Amniotic stem cell (primary cell): ENCODE results near the gene KCNJ4.

Experiments
- DNase-seq: peaks from one replicate; lab custom pipeline; 2025; lab: John Stamatoyannopoulos, UW

KCNJ4 gene

DNA sequence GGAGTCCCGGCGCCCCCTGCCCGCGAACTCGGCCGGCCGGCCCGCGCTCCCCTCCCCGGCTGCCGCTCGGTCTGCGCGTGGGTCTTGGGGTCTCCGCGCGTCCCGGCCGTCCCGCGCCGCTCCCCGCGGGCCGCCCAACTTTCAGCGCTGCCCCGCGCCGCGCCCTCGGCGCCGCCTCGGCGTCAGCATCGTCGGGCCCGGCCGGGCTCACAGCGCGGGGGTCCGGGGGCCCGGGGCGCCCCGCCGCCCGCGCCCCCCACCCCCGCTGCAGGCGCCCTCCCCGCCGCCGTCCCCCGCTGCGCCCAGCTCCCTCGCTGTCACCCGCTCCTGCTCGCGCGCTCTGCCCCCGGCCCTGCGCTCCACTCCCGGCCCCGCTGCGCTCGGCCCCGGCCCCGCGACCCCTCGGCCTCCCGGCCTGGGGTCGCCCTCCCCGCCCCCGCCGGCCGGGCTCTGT, at the start of gene KCNJ4:
Gene KCNJ4 (minus strand): TSS at position 124 of the 454 bp plus-strand sequence. CDS start 27,067 bp downstream, outside the sequence.
- no peak for DNase-seq

DNA sequence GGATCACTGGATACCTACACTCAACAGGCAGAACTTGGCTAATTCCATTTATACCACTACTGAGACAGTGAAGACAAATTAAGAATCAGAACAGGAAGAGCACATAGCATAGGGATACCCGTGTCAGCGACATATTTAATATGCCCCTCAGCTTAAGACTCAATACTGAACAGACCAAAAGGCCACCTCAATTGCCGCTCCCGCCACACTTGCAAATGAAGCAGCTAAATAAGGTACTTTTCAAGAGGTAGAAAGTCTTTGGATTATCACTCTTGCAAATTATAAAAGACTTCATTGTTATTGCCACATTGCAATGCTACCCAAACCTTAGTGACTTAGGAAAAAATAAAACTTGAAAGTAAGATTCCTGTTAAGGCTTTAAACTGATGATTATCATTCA, 48.0 kb upstream of the KCNJ4 start:
- no peak for DNase-seq

DNA sequence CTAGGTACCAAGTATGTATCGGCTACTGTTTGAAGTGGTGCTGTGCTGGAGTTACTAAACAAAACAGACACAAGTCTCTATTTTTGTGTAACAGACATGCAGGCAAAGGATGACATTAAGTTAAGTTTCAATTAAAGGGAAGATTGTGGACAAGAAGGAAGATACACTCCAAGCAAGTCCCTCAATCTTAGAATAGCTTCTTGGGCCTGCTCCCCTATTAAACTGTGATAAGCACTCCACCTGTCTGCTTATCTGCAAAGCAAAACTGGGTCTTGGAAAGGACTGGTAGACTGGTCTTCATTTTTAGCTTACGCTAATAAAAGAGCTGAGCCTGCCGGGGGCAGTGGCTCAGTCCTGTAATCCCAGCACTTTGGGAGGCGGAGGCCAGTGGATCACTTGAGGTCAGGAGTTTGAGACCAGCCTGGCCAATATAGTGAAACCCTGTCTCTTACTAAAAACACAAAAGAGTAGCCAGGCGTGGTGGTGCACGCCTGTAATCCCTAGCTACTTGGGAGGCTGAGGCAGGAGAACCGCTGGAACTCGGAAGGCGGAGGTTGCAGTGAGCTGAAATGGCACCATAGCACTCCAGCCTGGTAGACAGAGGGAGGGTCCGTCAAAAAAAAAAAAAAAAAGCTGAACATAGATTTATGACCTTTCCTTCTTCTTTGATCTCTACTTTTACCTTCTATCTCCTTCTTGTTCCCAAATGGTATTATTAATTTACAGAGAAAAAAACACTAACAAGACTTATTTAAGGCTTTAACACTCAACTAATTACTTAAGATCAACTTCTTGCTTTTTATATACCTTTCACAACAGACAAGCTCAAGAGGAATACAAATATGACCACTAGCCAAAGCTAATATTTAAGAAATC, 47.0 kb upstream of the KCNJ4 start:
- no peak for DNase-seq

DNA sequence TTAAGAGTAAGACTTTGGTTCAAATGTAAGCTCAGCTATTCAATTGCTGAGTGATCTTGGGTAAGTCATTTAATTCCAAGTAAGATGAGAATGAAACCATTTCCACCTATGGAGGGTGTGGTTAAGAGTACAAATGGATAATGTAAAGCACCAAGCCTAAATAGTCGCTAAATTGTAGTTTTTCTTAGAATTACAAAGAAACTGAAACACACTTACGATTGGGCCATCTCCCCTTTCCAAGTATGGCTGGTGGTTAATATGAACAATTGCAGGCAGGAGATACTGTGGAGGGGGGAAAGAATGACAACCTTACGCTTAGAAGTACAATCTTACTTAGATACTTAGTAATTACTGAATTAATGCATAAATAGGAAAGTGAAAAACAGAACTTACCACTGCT, 42.9 kb upstream of the KCNJ4 start:
- no peak for DNase-seq

GRCh38 chr22:38494939-38495338, 39.9 kb upstream of the KCNJ4 start:
- DNase-seq = no peak

DNA sequence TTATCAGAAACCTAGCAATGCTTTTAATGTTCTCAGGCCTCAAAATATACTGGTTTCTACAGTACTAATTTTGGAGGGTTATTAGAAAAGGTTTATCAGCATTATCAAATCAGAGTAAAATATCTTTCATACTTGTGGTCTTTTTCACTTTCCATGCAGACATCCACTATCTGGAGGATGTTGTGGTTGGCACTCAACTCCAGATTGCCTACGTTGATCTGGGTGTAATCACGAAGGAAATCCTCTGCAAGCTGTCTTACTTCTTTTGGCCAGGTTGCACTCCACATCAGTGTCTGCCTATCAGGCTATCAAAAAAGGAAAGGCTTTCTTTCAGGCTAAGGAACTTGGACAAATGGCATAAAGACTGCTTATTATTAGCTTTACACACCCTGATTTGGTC, 39.5 kb upstream of the KCNJ4 start:
- no peak for DNase-seq

- no peak for DNase-seq
Observed at GRCh38 chr22:38491707-38492348, 36.8 kb upstream of the KCNJ4 start.

- DNase-seq = no peak
Observed at GRCh38 chr22:38490915-38491314, 35.9 kb upstream of the KCNJ4 start.

- DNase-seq = no peak
Observed at GRCh38 chr22:38490475-38490874, 35.5 kb upstream of the KCNJ4 start.

DNA sequence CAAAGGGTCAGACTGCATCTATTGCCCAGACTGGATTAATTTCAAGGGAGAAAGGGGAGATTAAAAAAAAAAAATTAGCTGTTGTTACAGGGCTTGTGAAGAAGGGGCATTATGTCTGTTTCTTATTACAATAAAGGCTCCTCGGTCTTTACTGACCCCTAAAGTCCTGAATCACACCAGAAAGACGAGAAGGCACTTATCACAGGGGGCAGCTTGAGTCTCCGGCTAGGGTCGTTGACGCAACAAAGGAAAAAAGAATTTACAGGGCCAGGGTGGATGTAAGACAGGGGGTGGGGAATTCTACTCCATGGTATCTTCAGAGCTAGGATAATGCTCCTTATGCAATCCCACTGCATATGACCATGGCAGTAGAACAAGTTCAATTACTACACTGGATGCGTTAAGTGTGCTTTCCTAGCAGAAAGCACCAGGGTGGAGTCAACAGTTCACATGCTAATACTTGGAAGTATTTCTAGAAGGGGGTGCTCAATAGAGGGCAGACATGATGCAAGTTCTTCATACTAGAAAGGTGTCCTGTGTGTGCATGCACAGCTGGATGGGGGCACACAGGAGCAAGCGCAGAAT, 34.7 kb upstream of the KCNJ4 start:
- no peak for DNase-seq

GRCh38 chr22:38489142-38489541, 34.1 kb upstream of the KCNJ4 start:
- no peak for DNase-seq

DNA sequence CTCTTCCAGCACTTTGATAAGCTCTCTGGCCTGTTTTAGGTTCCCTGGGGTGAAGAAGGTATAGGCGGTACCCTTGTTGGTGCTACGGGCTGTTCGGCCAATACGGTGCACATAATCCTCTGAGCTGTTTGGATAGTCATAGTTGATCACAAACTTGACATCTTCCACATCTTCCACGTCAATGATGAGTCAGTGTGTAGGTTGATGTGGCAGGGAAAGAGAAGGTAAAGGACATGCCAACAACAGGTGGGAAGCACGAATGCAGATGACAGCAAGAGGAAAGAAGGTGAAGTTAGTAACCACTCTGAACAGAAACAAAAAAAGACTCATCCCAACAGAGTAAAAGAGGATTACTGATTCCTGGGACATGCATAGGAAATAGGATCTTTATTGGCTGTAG, 32.9 kb upstream of the KCNJ4 start:
- DNase-seq = no peak

DNA sequence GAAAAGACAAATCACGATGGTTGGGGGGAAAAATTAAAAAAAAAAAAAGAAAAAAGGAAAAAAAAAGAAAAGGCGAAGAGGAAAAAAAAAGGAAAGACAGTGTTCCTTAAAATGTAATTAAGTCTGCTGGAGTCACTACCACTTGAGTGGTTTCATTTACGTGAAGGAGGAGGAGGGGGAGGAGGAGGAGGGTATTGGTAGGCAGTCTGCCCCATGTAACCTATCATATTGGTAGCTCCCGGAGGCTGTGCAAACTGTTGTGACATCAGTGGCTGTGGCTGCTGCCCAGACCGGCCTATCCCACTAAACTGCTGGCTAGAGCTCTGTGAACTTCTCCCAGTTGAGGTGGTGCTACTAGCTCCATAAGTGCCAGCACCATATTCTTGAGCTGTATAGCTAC, 30.8 kb upstream of the KCNJ4 start:
- DNase-seq = no peak

DNA sequence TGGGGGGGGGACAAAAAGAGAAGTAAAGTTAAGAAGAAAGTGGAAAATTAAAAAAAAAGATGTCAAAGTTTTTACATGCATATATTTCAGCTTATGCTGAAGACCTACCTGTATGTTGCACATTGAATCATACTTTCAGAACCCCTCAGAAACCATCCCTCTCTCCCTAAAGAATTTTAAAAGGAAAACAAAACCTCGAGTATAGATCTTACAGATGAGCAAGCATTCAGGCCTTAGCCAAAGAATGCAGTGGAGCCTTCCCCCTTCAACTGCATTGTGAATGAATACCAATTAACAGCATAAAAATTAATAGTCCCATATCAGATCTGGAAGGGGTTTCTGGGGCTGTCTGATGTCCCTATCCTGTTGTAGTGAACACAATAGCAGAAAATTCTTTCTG, 29.2 kb upstream of the KCNJ4 start:
- DNase-seq = no peak

DNA sequence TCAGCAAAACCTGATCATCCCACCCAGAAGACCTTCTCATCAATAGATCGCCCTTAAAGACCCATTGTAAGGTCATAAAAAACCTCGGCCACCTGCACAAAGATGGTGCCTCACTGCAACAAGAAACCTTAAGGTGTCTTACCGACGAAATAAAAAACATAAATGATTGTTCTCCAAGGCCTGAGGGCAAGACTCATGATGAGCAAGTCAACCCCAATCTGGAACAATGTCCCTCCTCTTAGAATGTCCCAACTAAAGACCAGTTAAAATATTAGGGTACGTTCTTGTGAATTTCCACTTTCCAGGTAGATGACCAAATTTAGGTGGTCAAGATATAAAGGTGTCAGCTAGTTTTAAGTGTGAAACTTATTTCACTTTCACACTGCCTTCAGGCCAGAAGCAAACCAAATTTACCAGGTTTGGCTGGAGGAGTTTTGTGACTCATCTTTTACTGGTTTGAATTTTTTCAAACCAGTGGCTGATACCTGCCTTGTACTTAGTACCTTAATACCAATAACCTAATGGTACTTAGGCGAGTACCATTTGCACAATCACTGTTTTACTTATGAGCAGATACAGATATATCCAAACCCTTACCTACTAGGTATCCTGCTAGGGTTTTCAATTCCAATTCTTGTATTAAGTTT, 27.8 kb upstream of the KCNJ4 start:
- DNase-seq = no peak

DNA sequence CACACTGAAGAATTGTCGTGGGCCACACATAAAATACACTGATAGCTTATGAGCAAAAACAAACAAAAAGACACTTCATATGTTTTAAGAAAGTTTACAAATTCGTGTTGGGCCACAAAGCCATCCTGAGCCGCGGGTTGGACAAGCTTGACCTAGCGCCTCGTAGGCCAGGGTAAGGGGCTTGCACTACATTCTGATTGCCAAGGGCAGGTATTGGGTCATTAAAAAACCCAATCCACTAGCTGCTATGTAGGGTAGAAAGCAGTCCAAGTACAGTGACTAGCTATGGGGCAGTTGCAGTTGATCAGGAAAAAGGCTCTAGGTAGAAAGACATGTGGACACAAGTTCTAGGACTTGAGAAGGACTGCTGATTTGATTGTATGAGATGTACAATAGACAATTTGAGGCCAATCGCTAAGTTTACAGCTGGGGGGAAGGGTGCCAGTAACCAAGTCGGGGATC, 26.9 kb upstream of the KCNJ4 start:
- no peak for DNase-seq

DNA sequence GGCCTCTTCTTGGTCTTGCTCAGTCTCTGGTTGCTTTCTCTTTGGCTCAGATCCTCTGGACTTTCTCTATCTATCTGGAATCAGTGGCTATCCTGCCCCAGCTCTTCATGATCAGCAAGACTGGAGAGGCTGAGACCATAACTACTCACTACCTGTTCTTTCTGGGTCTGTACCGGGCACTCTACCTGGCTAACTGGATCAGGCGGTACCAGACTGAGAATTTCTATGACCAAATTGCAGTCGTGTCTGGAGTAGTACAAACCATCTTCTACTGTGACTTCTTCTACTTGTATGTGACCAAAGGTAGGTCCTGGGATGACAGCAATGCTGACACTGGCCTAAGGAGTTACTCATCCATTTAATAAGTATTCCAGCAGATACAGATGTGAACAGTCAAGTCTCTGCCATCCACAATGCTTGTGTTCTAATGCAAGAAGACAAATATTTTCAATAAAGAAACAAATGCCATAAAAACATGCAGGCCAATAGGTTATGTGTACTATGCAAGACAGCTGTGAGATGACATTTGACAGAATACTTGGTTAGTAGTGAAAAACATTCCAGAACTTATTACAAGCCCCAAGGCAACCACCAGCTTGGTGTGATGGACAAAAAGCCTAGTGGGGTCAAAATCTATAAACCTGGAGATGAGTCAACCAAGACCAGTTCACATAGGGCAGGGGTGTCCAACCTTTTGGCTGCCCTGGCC, 26.3 kb upstream of the KCNJ4 start:
- DNase-seq = no peak

DNA sequence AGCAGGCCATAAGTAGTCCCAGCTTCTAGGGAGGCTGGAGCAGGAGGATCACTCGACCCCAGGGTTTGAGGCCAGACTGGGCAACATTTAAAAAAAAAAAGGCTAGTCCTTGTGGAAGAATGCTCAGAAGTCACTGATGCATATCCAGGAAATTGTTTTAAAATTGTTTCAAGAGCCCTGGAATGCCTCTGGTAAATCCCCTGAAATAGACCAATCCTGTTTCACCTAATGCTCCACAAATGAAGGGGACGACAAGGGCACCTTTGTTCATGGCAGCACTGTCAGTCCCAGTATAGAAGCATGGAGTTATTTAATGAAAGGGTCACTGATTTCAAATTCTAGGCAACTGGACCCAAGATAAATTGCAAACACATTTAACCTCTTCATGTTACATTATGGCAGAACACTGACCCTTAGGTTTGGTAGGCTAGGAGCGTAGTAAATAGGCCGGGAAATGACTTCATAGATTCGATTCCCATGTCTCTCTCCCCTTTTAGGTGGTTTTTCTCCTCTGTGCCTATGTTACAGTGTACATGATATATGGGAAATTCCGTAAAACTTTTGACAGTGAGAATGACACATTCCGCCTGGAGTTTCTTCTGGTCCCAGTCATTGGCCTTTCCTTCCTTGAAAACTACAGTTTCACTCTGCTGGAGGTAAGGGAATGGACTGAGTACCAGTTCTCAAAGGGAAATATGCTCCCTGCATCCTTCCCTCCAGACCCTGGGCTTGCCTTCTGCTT, 24.3 kb upstream of the KCNJ4 start:
- peak; percentile 11 for DNase-seq

DNA sequence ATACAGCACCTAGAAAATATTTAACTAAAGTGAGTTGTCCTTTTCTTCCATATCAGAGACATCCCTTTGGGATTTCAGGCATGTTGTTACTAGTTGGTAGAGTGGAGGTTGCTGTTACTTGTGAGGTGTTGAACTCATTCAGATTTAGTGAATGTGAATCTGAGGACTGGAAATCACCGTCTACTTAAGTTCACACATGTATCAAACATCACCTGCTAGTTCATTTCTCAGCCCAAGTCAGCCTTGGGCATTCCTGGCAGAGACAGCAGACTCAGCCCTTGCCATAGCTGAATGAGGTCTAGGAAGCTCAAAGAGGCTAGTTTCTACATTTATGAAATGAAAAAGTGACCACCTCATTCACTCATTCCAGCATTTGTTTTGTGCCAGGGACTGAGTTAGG, 22.6 kb upstream of the KCNJ4 start:
- DNase-seq = no peak

DNA sequence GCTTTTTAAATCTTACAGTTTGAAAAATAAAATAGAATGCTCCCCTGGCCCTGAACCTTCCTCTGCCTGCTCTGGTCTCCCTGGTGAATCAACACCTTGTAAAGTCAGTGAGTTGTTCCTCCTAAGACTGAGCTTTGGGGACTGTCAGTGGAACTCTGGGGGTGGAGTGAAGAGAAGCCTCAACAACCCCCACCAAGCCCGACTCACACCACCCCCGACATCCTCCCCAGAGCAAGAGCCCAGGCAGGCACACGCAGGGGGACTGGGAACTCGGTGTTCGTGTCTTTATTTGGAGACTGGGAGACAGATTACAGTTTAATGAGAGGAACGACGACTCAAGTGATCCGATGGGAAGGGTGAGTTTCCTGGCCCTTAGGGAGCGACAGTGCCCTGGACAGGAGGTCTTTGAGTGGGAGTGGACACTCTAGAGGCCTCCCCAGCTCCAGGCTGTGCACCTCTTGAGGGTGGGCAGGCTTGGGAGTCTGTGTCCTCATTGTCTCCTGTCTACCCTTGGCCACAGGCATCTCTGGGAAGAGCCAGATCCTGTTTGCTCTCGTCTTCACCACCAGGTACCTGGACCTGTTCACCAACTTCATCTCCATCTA, 19.1 kb upstream of the KCNJ4 start:
- DNase-seq = no peak

GRCh38 chr22:38471237-38471636, 16.2 kb upstream of the KCNJ4 start:
- DNase-seq = no peak
